Inflammatory macrophage treated with lipopolysaccharide for 4 hours (primary cell): Measurements from ENCODE around the gene PDK1.
"Not testable (repeated sequence)": the region's sequence is repeated elsewhere in the genome, so short reads cannot be mapped to it uniquely, and the experiment has no call there.

Source experiments
- DNase-seq: peaks from one replicate; pipeline ENCODE4 v3.0.0-alpha.2; 2020

Gene PDK1

GRCh38 chr2:172554352-172555271, 1.3 kb upstream of the PDK1 start:
- DNase-seq: no peak

- DNase-seq: no peak
Observed at GRCh38 chr2:172555272-172555521, 693 bp upstream of the PDK1 start.

- DNase-seq: peak; percentile 77
Observed at GRCh38 chr2:172556284-172557033, 569 bp downstream of the PDK1 start.

GRCh38 chr2:172558372-172558771, 2.5 kb downstream of the PDK1 start:
- DNase-seq: no peak

- DNase-seq: no peak
Observed at GRCh38 chr2:172560721-172561120, 4.8 kb downstream of the PDK1 start.

- DNase-seq: no peak
Observed at GRCh38 chr2:172561270-172561669, 5.4 kb downstream of the PDK1 start.

- no peak for DNase-seq
Observed at GRCh38 chr2:172562298-172562697, 6.4 kb downstream of the PDK1 start.

GRCh38 chr2:172564376-172564775, 8.5 kb downstream of the PDK1 start:
- no peak for DNase-seq

GRCh38 chr2:172571245-172571644, 15.4 kb downstream of the PDK1 start:
- no peak for DNase-seq

- DNase-seq: no peak
Observed at GRCh38 chr2:172572981-172573380, 17.1 kb downstream of the PDK1 start.

- no peak for DNase-seq
Observed at GRCh38 chr2:172574965-172575364, 19.1 kb downstream of the PDK1 start.

- DNase-seq: peak; percentile 11
Observed at GRCh38 chr2:172578054-172578453, 22.2 kb downstream of the PDK1 start.

GRCh38 chr2:172578860-172579512, 23.1 kb downstream of the PDK1 start:
- no peak for DNase-seq

- no peak for DNase-seq
Observed at GRCh38 chr2:172580544-172580943, 24.7 kb downstream of the PDK1 start.

GRCh38 chr2:172582656-172583055, 26.8 kb downstream of the PDK1 start:
- DNase-seq: no peak

- DNase-seq: no peak
Observed at GRCh38 chr2:172586245-172586891, 30.5 kb downstream of the PDK1 start.

GRCh38 chr2:172587231-172587630, 31.3 kb downstream of the PDK1 start:
- not testable (repeated sequence) for DNase-seq

- no peak for DNase-seq
Observed at GRCh38 chr2:172588931-172589330, 33.0 kb downstream of the PDK1 start.

- DNase-seq: not testable (repeated sequence)
Observed at GRCh38 chr2:172591386-172591785, 35.5 kb downstream of the PDK1 start.

- DNase-seq: not testable (repeated sequence)
Observed at GRCh38 chr2:172592190-172592589, 36.3 kb downstream of the PDK1 start.

GRCh38 chr2:172596776-172597175, 40.9 kb downstream of the PDK1 start:
- DNase-seq: no peak

- DNase-seq: no peak
Observed at GRCh38 chr2:172597176-172597842, 41.4 kb downstream of the PDK1 start.

- no peak for DNase-seq
Observed at GRCh38 chr2:172599947-172600346, 44.1 kb downstream of the PDK1 start.
